ENCODE data around the gene LARGE1. TPM values are rescaled to one million over a fixed set of nuclear protein-coding genes. Genes with fewer than 3 reads are reported as not detected.

LARGE1 gene
- total RNA-seq, 1 experiment from 2014 or later: 5.8 TPM

GRCh38 chr22:33335611-33336279 lies 584.5 kb downstream of the LARGE1 start:
- H3K36me3 Mint-ChIP-seq (ENCODE audit: insufficient read depth, unreplicated experiment): no peaks in the 10 kb centered on the region
- Histone ChIP-seq H3K4me1 (peaks cover 26% of the 10 kb centered on the region), H3K36me3 (ENCODE audit: control insufficient read depth, insufficient read depth, low read length) (no peaks in the 10 kb centered on the region), H3K4me3 (ENCODE audit: low read depth, low read length) (no peak overlapping the region), H3K9me3 (no peaks in the 10 kb centered on the region), H3K27me3 (replicated peaks; ENCODE audit: control insufficient read depth, insufficient read depth, low read length) (no peaks in the 10 kb centered on the region)
- ChIA-PET CTCF (interaction anchor here (0.6 to 1.4 kb wide), 4 partner anchors 10 to 968 kb away, joined by 3 to 7 read pairs (median 6); no protein-coding TSS in a partner anchor), POLR2A (no interaction called here)
- peaks cover 18% of the 10 kb centered on the region for H3K4me1 Mint-ChIP-seq (ENCODE audit: low read depth, unreplicated experiment)
- no peaks in the 10 kb centered on the region for H3K27me3 Mint-ChIP-seq (ENCODE audit: insufficient read depth, unreplicated experiment)
- no TSS peak for BruUV-seq (replicated peaks)
- intact Hi-C loops (cut with micrococcal nuclease; ENCODE audit: unreplicated experiment): no loop called here
- TF ChIP-seq CTCF (IDR thresholded peaks at IDR 0.05; ENCODE audit: insufficient read depth in 1 of 2, low read depth in 1 of 2, low read length in 1 of 2, severe bottlenecking in 1 of 2, unreplicated experiment in 1 of 2): no peak
- peak overlapping the region; percentile 84 for H3K27ac Mint-ChIP-seq (ENCODE audit: unreplicated experiment)
- no peak overlapping the region for H3K4me3 Mint-ChIP-seq (ENCODE audit: unreplicated experiment)
- H3K9me3 Mint-ChIP-seq (ENCODE audit: unreplicated experiment): peaks cover 10% of the 10 kb centered on the region
- DNase-seq: peak in 1 of 2 experiments; percentile 34

- H3K9me3 ChIP-seq: no peaks in the 10 kb centered on the region
- no TSS peak for BruUV-seq (replicated peaks)
- Mint-ChIP-seq H3K36me3 (ENCODE audit: insufficient read depth, unreplicated experiment) (no peaks in the 10 kb centered on the region), H3K27me3 (ENCODE audit: insufficient read depth, unreplicated experiment) (no peaks in the 10 kb centered on the region), H3K9me3 (ENCODE audit: unreplicated experiment) (peaks cover 10% of the 10 kb centered on the region), H3K4me1 (ENCODE audit: low read depth, unreplicated experiment) (peaks cover 27% of the 10 kb centered on the region), H3K27ac (ENCODE audit: unreplicated experiment) (no peak overlapping the region), H3K4me3 (ENCODE audit: unreplicated experiment) (no peak overlapping the region)
- POLR2A ChIA-PET: no interaction called here
- CTCF ChIA-PET: no interaction called here
- no peak for TF ChIP-seq CTCF (IDR thresholded peaks at IDR 0.05; ENCODE audit: insufficient read depth in 1 of 2, low read depth in 1 of 2, low read length in 1 of 2, severe bottlenecking in 1 of 2, unreplicated experiment in 1 of 2)
- no peak for DNase-seq
- H3K4me1 ChIP-seq: peaks cover 37% of the 10 kb centered on the region
- intact Hi-C loops (cut with micrococcal nuclease; ENCODE audit: unreplicated experiment): no loop called here
- H3K4me3 ChIP-seq (ENCODE audit: low read depth, low read length): no peak overlapping the region
- H3K36me3 ChIP-seq (ENCODE audit: control insufficient read depth, insufficient read depth, low read length): no peaks in the 10 kb centered on the region
- no peaks in the 10 kb centered on the region for H3K27me3 ChIP-seq (replicated peaks; ENCODE audit: control insufficient read depth, insufficient read depth, low read length)
Observed at GRCh38 chr22:33332538-33332937, 587.7 kb downstream of the LARGE1 start.

- H3K4me3 ChIP-seq (ENCODE audit: low read depth, low read length): no peak overlapping the region
- H3K36me3 ChIP-seq (ENCODE audit: control insufficient read depth, insufficient read depth, low read length): no peaks in the 10 kb centered on the region
- intact Hi-C loops (cut with micrococcal nuclease; ENCODE audit: unreplicated experiment): no loop called here
- Mint-ChIP-seq H3K36me3 (ENCODE audit: insufficient read depth, unreplicated experiment) (peaks cover 5% of the 10 kb centered on the region), H3K4me3 (ENCODE audit: unreplicated experiment) (no peak overlapping the region), H3K4me1 (ENCODE audit: low read depth, unreplicated experiment) (peaks cover 33% of the 10 kb centered on the region), H3K27ac (ENCODE audit: unreplicated experiment) (no peak overlapping the region), H3K27me3 (ENCODE audit: insufficient read depth, unreplicated experiment) (no peaks in the 10 kb centered on the region), H3K9me3 (ENCODE audit: unreplicated experiment) (peaks cover 10% of the 10 kb centered on the region)
- BruUV-seq (replicated peaks): no TSS peak
- no peaks in the 10 kb centered on the region for H3K9me3 ChIP-seq
- POLR2A ChIA-PET: no interaction called here
- H3K27me3 ChIP-seq (replicated peaks; ENCODE audit: control insufficient read depth, insufficient read depth, low read length): no peaks in the 10 kb centered on the region
- no peak for DNase-seq
- CTCF ChIA-PET: no interaction called here
- H3K4me1 ChIP-seq: peaks cover 23% of the 10 kb centered on the region
- no peak for TF ChIP-seq CTCF (IDR thresholded peaks at IDR 0.05; ENCODE audit: insufficient read depth in 1 of 2, low read depth in 1 of 2, low read length in 1 of 2, severe bottlenecking in 1 of 2, unreplicated experiment in 1 of 2)
Observed at GRCh38 chr22:33331017-33331416, 589.3 kb downstream of the LARGE1 start.
